Keratinocyte (primary cell): ENCODE data around the gene ATG4D. TPM values are rescaled to one million over a fixed set of nuclear protein-coding genes. Genes with fewer than 3 reads are reported as not detected.

Experiments used
- DNase-seq: peaks from one replicate; pipeline ENCODE4 v3.0.0-alpha.2; 2011; ENCODE audit warnings: low read depth, missing footprints, low spot score
- FAIRE-seq: peaks from 2 replicates; lab custom pipeline; 2011; peaks lifted over from hg19 to GRCh38; lab: Jason Lieb, UNC
- H2AFZ ChIP-seq: 2 replicates; pipeline ENCODE4 v1.6.0; 2012; ENCODE audit warnings: low read length, control low read depth, inconsistent platforms; ENCODE audit not compliant: control insufficient read depth
- H3K27ac ChIP-seq: 2 replicates; pipeline ENCODE4 v1.5.1; 2011; ENCODE audit warnings: low read length; ENCODE audit not compliant: control insufficient read depth, insufficient read depth
- H3K27me3 ChIP-seq: 3 replicates; pipeline ENCODE4 v1.6.0; 2011; ENCODE audit warnings: low read length; ENCODE audit not compliant: control insufficient read depth, insufficient read depth; ENCODE audit errors: extremely low read depth
- H3K36me3 ChIP-seq, 2 experiments: 2 replicates in 1 of 2; 3 replicates in 1 of 2; pipeline ENCODE4 v1.5.1; 2011; ENCODE audit warnings: low read length in 2 of 2, mild to moderate bottlenecking in 1 of 2; ENCODE audit not compliant: control insufficient read depth in 2 of 2, insufficient read depth in 2 of 2; ENCODE audit errors: extremely low read depth in 1 of 2
- H3K4me1 ChIP-seq: 3 replicates; pipeline ENCODE4 v1.5.1; 2011; ENCODE audit warnings: low read length; ENCODE audit not compliant: control insufficient read depth, insufficient read depth; ENCODE audit errors: extremely low read depth
- H3K4me2 ChIP-seq: 3 replicates; pipeline ENCODE4 v1.6.0; 2011; ENCODE audit warnings: low read depth, low read length; ENCODE audit not compliant: control insufficient read depth, insufficient read depth; ENCODE audit errors: extremely low read depth
- H3K4me3 ChIP-seq, 3 experiments: fragments of 200-600 bp in 1 of 3; sonication (generic) in 1 of 3; 2 replicates in 2 of 3; 3 replicates in 1 of 3; pipeline ENCODE4 v1.5.1; 2011 to 2016; ENCODE audit warnings: low read length in 3 of 3, mild to moderate bottlenecking in 3 of 3, control low read depth in 2 of 3, inconsistent platforms in 1 of 3, low read depth in 1 of 3, mixed read lengths in 1 of 3, mixed run types in 1 of 3, moderate library complexity in 1 of 3; ENCODE audit not compliant: control insufficient read depth in 2 of 3, insufficient read depth in 2 of 3; ENCODE audit errors: extremely low read depth in 1 of 3
- H3K79me2 ChIP-seq: 2 replicates; pipeline ENCODE4 v1.6.0; 2012; ENCODE audit warnings: low read length; ENCODE audit not compliant: control insufficient read depth, insufficient read depth
- H3K9ac ChIP-seq: 3 replicates; pipeline ENCODE4 v1.6.0; 2011; ENCODE audit warnings: low read length; ENCODE audit not compliant: control insufficient read depth, insufficient read depth; ENCODE audit errors: extremely low read depth
- H3K9me1 ChIP-seq: 3 replicates; pipeline ENCODE4 v1.6.0; 2011; ENCODE audit warnings: low read length; ENCODE audit not compliant: control insufficient read depth, insufficient read depth; ENCODE audit errors: extremely low read depth
- H3K9me3 ChIP-seq: 2 replicates; pipeline ENCODE4 v1.5.1; 2012; ENCODE audit warnings: low read depth, low read length; ENCODE audit not compliant: control insufficient read depth
- H4K20me1 ChIP-seq: 3 replicates; pipeline ENCODE4 v1.6.0; 2011; ENCODE audit warnings: low read length; ENCODE audit not compliant: control insufficient read depth, insufficient read depth; ENCODE audit errors: extremely low read depth
- CTCF ChIP-seq, 3 experiments: IDR thresholded peaks in 1 of 3; conservative IDR thresholded peaks in 1 of 3; optimal IDR thresholded peaks in 1 of 3; 2 replicates in 2 of 3; 3 replicates in 1 of 3; pipeline versions ENCODE3 to v1.5.1; 2011; ENCODE audit warnings: low read length in 3 of 3, mild to moderate bottlenecking in 3 of 3, moderate library complexity in 2 of 3, control low read depth in 1 of 3, inconsistent platforms in 1 of 3; ENCODE audit not compliant: insufficient read depth in 2 of 3; ENCODE audit errors: extremely low read depth in 1 of 3
- EZH2 ChIP-seq: IDR thresholded peaks from one replicate; pipeline ENCODE4 v1.6.1; 2012; ENCODE audit warnings: inconsistent platforms, mild to moderate bottlenecking, low read length, moderate library complexity
- dilution Hi-C: fragments of 300-500 bp; cut with MboI; formaldehyde crosslinking; loops from one replicate; pipeline ENCODE4 v1.7.0; 2020; ENCODE audit warnings: low sequenced_read_pairs; ENCODE audit not compliant: extremely low pct_ligation_motif_present
- polyA plus RNA-seq, 5 experiments: library from polyadenylated mRNA; depleted of rRNA in 3 of 5; stranded (reverse) in 3 of 5; stranded (forward) in 1 of 5; unstranded in 1 of 5; fragments of >200 nt; gene quantifications; 1 replicate in 1 of 5; 2 replicates in 3 of 5; 3 replicates in 1 of 5; pipeline versions ENCODE4 v1.2.1 to v1.2.3, GENCODE V29; 2011 to 2012; ENCODE audit warnings: missing spikeins in 2 of 5, low read depth in 1 of 5, low replicate concordance in 1 of 5

Gene ATG4D
- polyA plus RNA-seq, 1 donor (not counting 4 experiments of a cell fraction or from before 2014, with no cell fraction given), result 12.6 TPM

GRCh38 chr19:10565028-10565566, 21.4 kb downstream of the ATG4D start:
- DNase-seq (no peak), FAIRE-seq (no peak)
- Histone ChIP-seq H3K4me2 (peak overlapping the region; percentile 84), H3K4me3 (peak overlapping the region; percentile 81 to 98 (median 88)), H3K27ac (peak overlapping the region; percentile 64), H3K27me3 (no peaks in the 10 kb centered on the region), H3K4me1 (peaks cover 31% of the 10 kb centered on the region), H2AFZ (peak overlapping the region; percentile 78), H4K20me1 (no peaks in the 10 kb centered on the region), H3K79me2 (peaks cover 18% of the 10 kb centered on the region), H3K9ac (peak overlapping the region; percentile 83), H3K9me3 (no peaks in the 10 kb centered on the region), H3K36me3 (peaks cover 9 to 15% of the 10 kb centered on the region in 2 experiments), H3K9me1 (no peaks in the 10 kb centered on the region)
- peak; percentile 25 to 53 (median 38) for TF ChIP-seq CTCF (optimal IDR thresholded peaks at IDR 0.05 in 1 of 3, IDR thresholded peaks at IDR 0.05 in 1 of 3, conservative IDR thresholded peaks at IDR 0.05 in 1 of 3; ENCODE audit: extremely low read depth in 1 of 3, insufficient read depth in 2 of 3, low read length in 3 of 3)
- TF ChIP-seq EZH2, result no peak
- dilution Hi-C loops, result no loop called here

GRCh38 chr19:10565567-10566407, 22.1 kb downstream of the ATG4D start, which contains the start of gene KRI1:
Gene KRI1, minus strand, starts transcription at chr19:10566010. Its CDS starts 11 bp downstream, at chr19:10565999.
- Histone ChIP-seq H3K4me1 (peaks cover 31% of the 10 kb centered on the region), H3K4me2 (peak within 1 kb of the TSS; percentile 84), H3K27ac (peak within 1 kb of the TSS; percentile 64), H3K9ac (peak within 1 kb of the TSS; percentile 83), H3K79me2 (peaks cover 18% of the 10 kb centered on the region), H3K27me3 (no peaks in the 10 kb centered on the region), H3K9me3 (no peaks in the 10 kb centered on the region), H4K20me1 (no peaks in the 10 kb centered on the region), H2AFZ (peak within 1 kb of the TSS; percentile 78), H3K36me3 (peaks cover 7 to 10% of the 10 kb centered on the region in 2 experiments), H3K9me1 (no peaks in the 10 kb centered on the region), H3K4me3 (peak within 1 kb of the TSS; percentile 81 to 98 (median 88))
- FAIRE-seq (no peak), DNase-seq (peak; percentile 88)
- dilution Hi-C loops, result no loop called here
- TF ChIP-seq CTCF (optimal IDR thresholded peaks at IDR 0.05 in 1 of 3, IDR thresholded peaks at IDR 0.05 in 1 of 3, conservative IDR thresholded peaks at IDR 0.05 in 1 of 3; ENCODE audit: extremely low read depth in 1 of 3, insufficient read depth in 2 of 3, low read length in 3 of 3) (peak; percentile 13 to 54 (median 18)), EZH2 (no peak)
